Suprapubic skin (tissue), 4 donors: ENCODE measurements around the gene SYNE2. TPM values are rescaled to one million over a fixed set of nuclear protein-coding genes. Genes with fewer than 3 reads are reported as not detected.

ENCODE experiments used
- DNase-seq, 2 donors: peaks; one replicate each; pipeline ENCODE4 v3.0.0-alpha.2; 2019; ENCODE audit warnings: low spot score in 2 of 2
- H3K27ac ChIP-seq: fragments of 200-600 bp; sonication (generic); one replicate; pipeline ENCODE4 v1.5.1; 2019
- H3K27me3 ChIP-seq: fragments of 200-600 bp; sonication (generic); one replicate; pipeline ENCODE4 v1.5.1; 2019
- H3K36me3 ChIP-seq: fragments of 200-600 bp; sonication (generic); one replicate; pipeline ENCODE4 v1.5.1; 2019
- H3K4me1 ChIP-seq: fragments of 200-600 bp; sonication (generic); one replicate; pipeline ENCODE4 v1.5.1; 2019
- H3K4me3 ChIP-seq: fragments of 200-600 bp; sonication (generic); one replicate; pipeline ENCODE4 v1.5.1; 2019; ENCODE audit warnings: mild to moderate bottlenecking
- H3K9me3 ChIP-seq: fragments of 200-600 bp; sonication (generic); one replicate; pipeline ENCODE4 v1.5.1; 2019
- EP300 ChIP-seq: sonication (generic); formaldehyde crosslinking; IDR thresholded peaks from one replicate; pipeline ENCODE4 v1.6.1; 2017; ENCODE audit warnings: antibody characterized with exemption
- POLR2A ChIP-seq, 2 donors: fragments of 450-650 bp; IDR thresholded peaks; one replicate each; pipeline ENCODE4 v1.6.1; 2017; ENCODE audit warnings: antibody characterized with exemption in 2 of 2, mild to moderate bottlenecking in 2 of 2, moderate library complexity in 2 of 2
- POLR2AphosphoS5 ChIP-seq, 3 donors: sonication (generic); formaldehyde crosslinking; IDR thresholded peaks; one replicate each; pipeline ENCODE4 v1.6.1; 2017; ENCODE audit warnings: antibody characterized with exemption in 3 of 3
- WGBS: methylation state at CpG from one replicate; pipeline ENCODE4 v1.1.5; 2018; 5-methylcytosine and 5-hydroxymethylcytosine counted together
- total RNA-seq, 4 donors: library from RNA; depleted of rRNA; stranded (reverse); fragments of >200 nt; gene quantifications; one replicate each; pipeline ENCODE4 v1.1.0, GENCODE V29; 2016
- TF ChIP-seq, protein P1 (sequence below), 2 donors: fragments of 200-600 bp in 1 of 2; fragments of 450-650 bp in 1 of 2; sonication (generic) in 1 of 2; IDR thresholded peaks; one replicate each; pipeline ENCODE4 v1.5.1; 2016 to 2019; ENCODE audit warnings: antibody characterized with exemption in 2 of 2, mild to moderate bottlenecking in 1 of 2, moderate library complexity in 1 of 2

SYNE2 gene
- total RNA-seq, 4 donors from 2014 or later = 234 to 658 (median 244) TPM

DNA sequence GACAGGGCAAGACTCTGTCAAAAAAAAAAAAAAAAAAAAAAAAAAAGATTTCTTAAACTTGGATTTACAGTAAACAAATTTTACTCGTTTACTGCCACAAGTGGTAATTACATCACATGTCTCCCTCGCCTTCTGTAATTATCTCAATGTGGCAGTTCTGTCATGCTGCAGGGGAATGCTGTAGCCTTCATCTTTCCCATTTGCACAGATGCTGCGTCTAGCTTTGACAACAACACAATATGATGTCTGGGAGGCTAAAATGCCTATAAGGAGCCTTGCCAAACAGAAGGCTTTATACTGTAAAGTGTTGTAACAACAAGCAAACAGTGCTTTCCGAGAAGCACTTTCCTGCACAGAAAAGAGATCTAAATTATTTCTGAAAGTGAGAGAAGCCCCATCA is 392.7 kb downstream of the SYNE2 start:
- WGBS = 69% methylated on average over 4 of the region's 4 CpGs
- Histone ChIP-seq H3K4me1 (no peaks in the 10 kb centered on the region), H3K36me3 (no peaks in the 10 kb centered on the region), H3K27me3 (no peaks in the 10 kb centered on the region), H3K27ac (no peak overlapping the region), H3K9me3 (no peaks in the 10 kb centered on the region), H3K4me3 (no peak overlapping the region)
- TF ChIP-seq POLR2AphosphoS5 (IDR thresholded peaks at IDR 0.05) = no peak
- TF ChIP-seq, protein P1, sequence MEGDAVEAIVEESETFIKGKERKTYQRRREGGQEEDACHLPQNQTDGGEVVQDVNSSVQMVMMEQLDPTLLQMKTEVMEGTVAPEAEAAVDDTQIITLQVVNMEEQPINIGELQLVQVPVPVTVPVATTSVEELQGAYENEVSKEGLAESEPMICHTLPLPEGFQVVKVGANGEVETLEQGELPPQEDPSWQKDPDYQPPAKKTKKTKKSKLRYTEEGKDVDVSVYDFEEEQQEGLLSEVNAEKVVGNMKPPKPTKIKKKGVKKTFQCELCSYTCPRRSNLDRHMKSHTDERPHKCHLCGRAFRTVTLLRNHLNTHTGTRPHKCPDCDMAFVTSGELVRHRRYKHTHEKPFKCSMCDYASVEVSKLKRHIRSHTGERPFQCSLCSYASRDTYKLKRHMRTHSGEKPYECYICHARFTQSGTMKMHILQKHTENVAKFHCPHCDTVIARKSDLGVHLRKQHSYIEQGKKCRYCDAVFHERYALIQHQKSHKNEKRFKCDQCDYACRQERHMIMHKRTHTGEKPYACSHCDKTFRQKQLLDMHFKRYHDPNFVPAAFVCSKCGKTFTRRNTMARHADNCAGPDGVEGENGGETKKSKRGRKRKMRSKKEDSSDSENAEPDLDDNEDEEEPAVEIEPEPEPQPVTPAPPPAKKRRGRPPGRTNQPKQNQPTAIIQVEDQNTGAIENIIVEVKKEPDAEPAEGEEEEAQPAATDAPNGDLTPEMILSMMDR (IDR thresholded peaks at IDR 0.05) = no peak
- TF ChIP-seq POLR2A (IDR thresholded peaks at IDR 0.05) = no peak
- no peak for TF ChIP-seq EP300
- DNase-seq = no peak

DNA sequence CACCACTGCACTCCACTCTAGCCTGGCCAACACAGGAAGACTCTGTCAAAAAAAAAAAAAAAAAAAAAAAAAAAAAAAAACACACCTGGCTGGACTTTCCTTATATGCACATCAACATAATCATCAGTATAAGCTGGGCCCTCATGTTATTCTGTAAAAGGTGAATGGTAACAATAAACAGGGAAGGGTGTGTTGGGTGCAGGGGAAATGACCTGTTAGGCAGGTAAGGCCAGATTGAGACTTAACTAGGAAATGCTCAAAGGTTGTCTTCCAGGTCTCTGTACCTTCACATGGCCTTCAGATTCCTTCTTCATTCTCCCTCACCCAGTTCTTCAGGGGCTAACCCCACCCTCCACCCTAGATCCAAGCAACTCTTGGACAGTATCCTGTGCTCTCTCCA is 393.9 kb downstream of the SYNE2 start:
- TF ChIP-seq EP300 (no peak), POLR2AphosphoS5 (IDR thresholded peaks at IDR 0.05) (no peak), POLR2A (IDR thresholded peaks at IDR 0.05) (no peak)
- TF ChIP-seq, protein P1 (IDR thresholded peaks at IDR 0.05) = no peak
- H3K4me3 ChIP-seq = no peak overlapping the region
- H3K4me1 ChIP-seq = no peaks in the 10 kb centered on the region
- H3K9me3 ChIP-seq = no peaks in the 10 kb centered on the region
- no peak for DNase-seq
- no peaks in the 10 kb centered on the region for H3K27me3 ChIP-seq
- H3K36me3 ChIP-seq = no peaks in the 10 kb centered on the region
- no peak overlapping the region for H3K27ac ChIP-seq

DNA sequence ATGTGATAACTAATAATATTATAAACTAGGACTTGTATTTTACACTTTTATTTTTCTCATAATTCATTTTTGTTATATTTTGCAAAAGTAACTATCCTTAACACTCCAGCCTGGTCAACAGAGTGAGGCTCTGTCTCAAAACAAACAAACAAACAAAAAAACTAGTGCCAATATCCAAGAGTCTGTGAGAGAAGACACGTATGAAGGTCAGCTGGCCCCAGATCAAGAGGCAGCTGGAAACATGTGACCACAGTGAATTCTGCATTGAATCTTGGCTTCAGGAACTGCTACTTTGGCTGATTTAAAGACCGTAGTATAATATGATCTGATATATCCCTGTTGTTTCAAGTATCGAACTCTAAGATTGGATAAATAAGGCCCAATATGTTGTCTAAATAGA is 394.4 kb downstream of the SYNE2 start:
- H3K27ac ChIP-seq = no peak overlapping the region
- DNase-seq = no peak
- H3K4me1 ChIP-seq = no peaks in the 10 kb centered on the region
- no peaks in the 10 kb centered on the region for H3K36me3 ChIP-seq
- 85% methylated on average over 3 of the region's 3 CpGs for WGBS
- H3K27me3 ChIP-seq = no peaks in the 10 kb centered on the region
- no peak overlapping the region for H3K4me3 ChIP-seq
- no peak for TF ChIP-seq POLR2A (IDR thresholded peaks at IDR 0.05)
- TF ChIP-seq, protein P1 (IDR thresholded peaks at IDR 0.05) = no peak
- no peak for TF ChIP-seq POLR2AphosphoS5 (IDR thresholded peaks at IDR 0.05)
- TF ChIP-seq EP300 = no peak
- H3K9me3 ChIP-seq = no peaks in the 10 kb centered on the region

DNA sequence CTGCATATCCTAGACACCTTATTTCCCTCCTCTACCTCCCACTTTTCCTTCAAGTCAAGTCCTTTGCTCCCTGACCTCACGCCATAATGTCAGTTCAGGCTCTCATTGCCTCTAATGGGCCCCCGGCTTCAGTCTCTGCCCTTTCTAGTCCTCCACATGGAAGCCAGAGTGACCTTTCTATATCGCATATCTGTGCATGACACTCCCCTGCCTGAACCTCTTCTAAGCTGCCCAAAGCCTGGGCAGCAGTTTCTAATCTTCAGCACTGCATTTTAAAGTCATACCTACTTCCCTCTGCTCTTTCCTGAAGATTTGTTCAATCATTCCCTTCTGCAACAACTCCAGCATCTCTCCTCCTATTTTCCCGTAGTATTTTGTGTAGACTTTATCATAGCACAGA is 395.9 kb downstream of the SYNE2 start:
- no peak for TF ChIP-seq POLR2A (IDR thresholded peaks at IDR 0.05)
- TF ChIP-seq EP300 = no peak
- TF ChIP-seq, protein P1 (IDR thresholded peaks at IDR 0.05) = no peak
- no peak for TF ChIP-seq POLR2AphosphoS5 (IDR thresholded peaks at IDR 0.05)
- DNase-seq = no peak
- Histone ChIP-seq H3K4me1 (no peaks in the 10 kb centered on the region), H3K9me3 (no peaks in the 10 kb centered on the region), H3K27me3 (no peaks in the 10 kb centered on the region), H3K27ac (no peak overlapping the region), H3K4me3 (no peak overlapping the region), H3K36me3 (no peaks in the 10 kb centered on the region)
- WGBS = 83% methylated on average over 4 of the region's 4 CpGs

DNA sequence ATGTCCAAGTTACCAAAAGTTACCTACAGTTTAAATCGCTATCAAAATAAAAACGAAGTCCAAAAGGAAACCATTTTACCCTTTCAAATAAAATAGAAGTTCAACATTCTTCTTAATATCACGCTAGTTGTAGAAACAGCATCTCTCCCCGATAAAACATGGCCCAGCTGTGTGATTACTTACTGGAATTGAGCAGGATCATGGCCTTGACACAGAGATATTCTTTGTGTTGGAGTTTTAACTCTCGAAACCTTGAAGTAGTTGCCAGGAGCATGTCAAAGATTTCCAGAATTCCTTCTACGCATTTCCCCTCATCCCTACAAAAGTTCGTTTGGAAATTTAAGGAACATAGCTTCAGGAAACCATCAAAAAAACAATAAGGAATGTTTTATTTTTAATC is 396.6 kb downstream of the SYNE2 start:
- WGBS = 71% methylated on average over 7 of the region's 7 CpGs
- DNase-seq = no peak
- Histone ChIP-seq H3K4me3 (no peak overlapping the region), H3K27ac (no peak overlapping the region), H3K9me3 (no peaks in the 10 kb centered on the region), H3K4me1 (no peaks in the 10 kb centered on the region), H3K27me3 (no peaks in the 10 kb centered on the region), H3K36me3 (no peaks in the 10 kb centered on the region)
- TF ChIP-seq POLR2A (IDR thresholded peaks at IDR 0.05) = no peak
- TF ChIP-seq, protein P1 (IDR thresholded peaks at IDR 0.05) = no peak
- TF ChIP-seq EP300 = no peak
- TF ChIP-seq POLR2AphosphoS5 (IDR thresholded peaks at IDR 0.05) = no peak
